Measurements from ENCODE around the gene PAX5.

DNA sequence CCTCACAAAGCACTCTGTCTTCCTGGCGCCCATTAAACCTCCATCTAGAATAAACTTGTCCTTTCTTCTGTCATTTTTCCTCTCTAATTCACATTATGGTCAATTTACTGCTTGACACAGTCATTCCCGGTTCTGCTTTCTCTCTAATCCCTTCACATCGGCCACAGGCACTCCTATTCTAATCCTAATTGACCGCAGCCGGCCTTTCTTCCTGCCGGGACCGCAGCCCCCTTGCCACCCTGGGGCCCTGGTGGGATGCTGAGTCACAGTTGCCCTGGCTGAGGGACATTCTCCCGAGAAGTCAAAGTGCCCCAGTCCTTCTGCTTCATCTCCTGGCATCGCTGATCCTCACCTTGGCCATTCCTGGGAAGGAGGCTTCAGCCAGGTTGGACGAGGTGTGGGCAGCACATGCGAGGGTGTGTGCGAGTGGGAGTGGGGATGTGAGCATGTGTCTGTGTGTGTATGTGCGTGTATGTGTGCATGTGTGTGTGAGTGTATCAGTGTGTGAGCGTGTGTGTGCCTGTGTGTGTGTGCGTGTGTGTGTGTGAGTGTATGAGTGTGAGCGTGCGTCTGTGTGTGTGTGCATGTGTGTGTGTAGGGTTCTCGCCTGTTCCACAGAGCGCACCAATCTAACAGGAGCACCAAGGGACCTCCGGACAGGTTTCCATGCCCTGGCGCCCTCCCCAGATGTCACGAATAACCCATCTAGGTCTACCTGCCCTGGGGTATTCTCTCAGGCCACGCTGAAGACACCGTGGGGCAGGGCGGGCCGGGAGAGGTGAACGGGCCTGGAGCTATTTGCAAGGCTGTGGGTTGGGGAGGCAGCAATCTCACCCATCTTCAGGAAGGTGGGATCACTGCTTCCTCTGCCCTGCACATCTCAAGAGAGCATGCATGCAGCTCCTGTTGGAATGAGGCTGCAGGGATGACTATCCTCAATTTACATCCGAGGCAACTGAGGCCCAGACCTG, 191.2 kb downstream of the PAX5 start:
- no peak for TF ChIP-seq TAF1 (IDR thresholded peaks at IDR 0.05; ENCODE audit: low read depth)
- TF ChIP-seq, protein P1, sequence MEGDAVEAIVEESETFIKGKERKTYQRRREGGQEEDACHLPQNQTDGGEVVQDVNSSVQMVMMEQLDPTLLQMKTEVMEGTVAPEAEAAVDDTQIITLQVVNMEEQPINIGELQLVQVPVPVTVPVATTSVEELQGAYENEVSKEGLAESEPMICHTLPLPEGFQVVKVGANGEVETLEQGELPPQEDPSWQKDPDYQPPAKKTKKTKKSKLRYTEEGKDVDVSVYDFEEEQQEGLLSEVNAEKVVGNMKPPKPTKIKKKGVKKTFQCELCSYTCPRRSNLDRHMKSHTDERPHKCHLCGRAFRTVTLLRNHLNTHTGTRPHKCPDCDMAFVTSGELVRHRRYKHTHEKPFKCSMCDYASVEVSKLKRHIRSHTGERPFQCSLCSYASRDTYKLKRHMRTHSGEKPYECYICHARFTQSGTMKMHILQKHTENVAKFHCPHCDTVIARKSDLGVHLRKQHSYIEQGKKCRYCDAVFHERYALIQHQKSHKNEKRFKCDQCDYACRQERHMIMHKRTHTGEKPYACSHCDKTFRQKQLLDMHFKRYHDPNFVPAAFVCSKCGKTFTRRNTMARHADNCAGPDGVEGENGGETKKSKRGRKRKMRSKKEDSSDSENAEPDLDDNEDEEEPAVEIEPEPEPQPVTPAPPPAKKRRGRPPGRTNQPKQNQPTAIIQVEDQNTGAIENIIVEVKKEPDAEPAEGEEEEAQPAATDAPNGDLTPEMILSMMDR (IDR thresholded peaks at IDR 0.05; ENCODE audit: poor library complexity, severe bottlenecking), result no peak
- TF ChIP-seq EP300 (conservative IDR thresholded peaks at IDR 0.05; ENCODE audit: poor library complexity, severe bottlenecking), result peak; percentile 43
- TF ChIP-seq, protein P2, sequence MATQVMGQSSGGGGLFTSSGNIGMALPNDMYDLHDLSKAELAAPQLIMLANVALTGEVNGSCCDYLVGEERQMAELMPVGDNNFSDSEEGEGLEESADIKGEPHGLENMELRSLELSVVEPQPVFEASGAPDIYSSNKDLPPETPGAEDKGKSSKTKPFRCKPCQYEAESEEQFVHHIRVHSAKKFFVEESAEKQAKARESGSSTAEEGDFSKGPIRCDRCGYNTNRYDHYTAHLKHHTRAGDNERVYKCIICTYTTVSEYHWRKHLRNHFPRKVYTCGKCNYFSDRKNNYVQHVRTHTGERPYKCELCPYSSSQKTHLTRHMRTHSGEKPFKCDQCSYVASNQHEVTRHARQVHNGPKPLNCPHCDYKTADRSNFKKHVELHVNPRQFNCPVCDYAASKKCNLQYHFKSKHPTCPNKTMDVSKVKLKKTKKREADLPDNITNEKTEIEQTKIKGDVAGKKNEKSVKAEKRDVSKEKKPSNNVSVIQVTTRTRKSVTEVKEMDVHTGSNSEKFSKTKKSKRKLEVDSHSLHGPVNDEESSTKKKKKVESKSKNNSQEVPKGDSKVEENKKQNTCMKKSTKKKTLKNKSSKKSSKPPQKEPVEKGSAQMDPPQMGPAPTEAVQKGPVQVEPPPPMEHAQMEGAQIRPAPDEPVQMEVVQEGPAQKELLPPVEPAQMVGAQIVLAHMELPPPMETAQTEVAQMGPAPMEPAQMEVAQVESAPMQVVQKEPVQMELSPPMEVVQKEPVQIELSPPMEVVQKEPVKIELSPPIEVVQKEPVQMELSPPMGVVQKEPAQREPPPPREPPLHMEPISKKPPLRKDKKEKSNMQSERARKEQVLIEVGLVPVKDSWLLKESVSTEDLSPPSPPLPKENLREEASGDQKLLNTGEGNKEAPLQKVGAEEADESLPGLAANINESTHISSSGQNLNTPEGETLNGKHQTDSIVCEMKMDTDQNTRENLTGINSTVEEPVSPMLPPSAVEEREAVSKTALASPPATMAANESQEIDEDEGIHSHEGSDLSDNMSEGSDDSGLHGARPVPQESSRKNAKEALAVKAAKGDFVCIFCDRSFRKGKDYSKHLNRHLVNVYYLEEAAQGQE (IDR thresholded peaks at IDR 0.05; ENCODE audit: borderline replicate concordance), result peak; percentile 96
- peak; percentile 56 for TF ChIP-seq POLR2AphosphoS5 (IDR thresholded peaks at IDR 0.05)
- TF ChIP-seq EZH2 (IDR thresholded peaks at IDR 0.05; ENCODE audit: borderline replicate concordance, insufficient read depth, low read length, poor library complexity, severe bottlenecking), result no peak
